ENCODE measurements around the gene PDHX.

The PDHX gene

DNA sequence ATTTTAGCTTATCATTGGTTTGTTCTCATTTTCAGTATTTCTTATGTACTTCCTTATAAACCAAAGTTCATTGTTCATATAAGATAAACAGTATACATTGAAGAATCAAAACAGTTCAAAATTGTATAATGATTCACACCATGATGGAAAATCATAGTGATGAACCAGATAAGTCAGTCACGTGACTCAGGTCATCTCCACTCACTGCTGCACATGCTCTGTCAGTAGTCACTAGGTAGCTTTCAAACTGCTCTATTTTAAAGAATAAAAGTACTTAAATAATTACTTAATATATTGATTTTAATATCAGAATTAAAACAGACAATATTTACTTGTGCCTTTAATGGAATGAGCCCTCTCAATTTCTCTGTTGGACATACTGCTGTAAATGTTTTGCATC lies 37.5 kb downstream of the PDHX start:
- H3K36me3 ChIP-seq (ENCODE audit: control insufficient read depth in 2 of 2, insufficient read depth in 2 of 2, low read length in 2 of 2), result peaks cover 0 to 5% of the 10 kb centered on the region in 2 donors
- no peaks in the 10 kb centered on the region for H3K4me1 ChIP-seq (ENCODE audit: control insufficient read depth in 2 of 2, insufficient read depth in 2 of 2, low read length in 2 of 2)
- H3K27me3 ChIP-seq (ENCODE audit: control insufficient read depth in 2 of 2, insufficient read depth in 2 of 2, low read length in 2 of 2), result no peaks in the 10 kb centered on the region
- no peak overlapping the region for H3K4me3 ChIP-seq (ENCODE audit: low read length in 2 of 2)
- no peak overlapping the region for H3K27ac ChIP-seq (ENCODE audit: low read depth in 2 of 2, low read length in 2 of 2)
- H3K9me3 ChIP-seq (ENCODE audit: control insufficient read depth in 2 of 2, low read length in 2 of 2), result no peaks in the 10 kb centered on the region
- H3K9ac ChIP-seq (ENCODE audit: low read depth in 1 of 2, low read length in 2 of 2), result no peak overlapping the region

DNA sequence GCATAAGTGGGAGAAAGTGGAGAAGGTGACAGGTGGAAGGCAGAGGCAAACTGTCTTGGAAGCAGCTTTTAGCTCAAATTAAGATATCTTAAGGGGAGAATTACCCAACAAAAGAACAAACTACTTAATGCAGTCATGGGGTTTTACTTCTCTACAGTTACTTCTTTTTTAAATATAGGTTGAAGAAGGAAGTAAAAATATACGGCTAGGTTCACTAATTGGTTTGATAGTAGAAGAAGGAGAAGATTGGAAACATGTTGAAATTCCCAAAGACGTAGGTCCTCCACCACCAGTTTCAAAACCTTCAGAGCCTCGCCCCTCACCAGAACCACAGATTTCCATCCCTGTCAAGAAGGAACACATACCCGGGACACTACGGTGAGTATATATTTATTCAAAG lies 40.8 kb downstream of the PDHX start:
- no peaks in the 10 kb centered on the region for H3K4me1 ChIP-seq (ENCODE audit: control insufficient read depth in 2 of 2, insufficient read depth in 2 of 2, low read length in 2 of 2)

DNA sequence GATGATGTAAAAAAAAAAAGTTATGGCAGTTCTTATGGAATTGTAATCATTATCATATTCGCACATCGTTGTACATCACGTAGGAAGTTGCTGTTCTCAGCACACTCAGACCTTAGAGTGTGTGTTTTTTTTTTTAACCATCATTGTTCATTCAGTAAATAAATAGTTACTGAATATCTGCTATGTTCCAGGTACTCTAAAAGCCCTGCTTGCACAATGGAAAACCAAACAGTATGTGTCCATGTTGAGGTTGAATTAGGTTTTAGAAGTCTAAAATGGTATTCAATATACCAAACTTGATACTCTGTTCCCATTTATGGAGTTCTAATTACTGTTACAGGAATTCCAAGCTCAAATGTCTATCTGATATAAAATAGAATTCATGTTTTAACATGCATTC lies 41.2 kb downstream of the PDHX start:
- H3K27ac ChIP-seq (ENCODE audit: low read depth in 2 of 2, low read length in 2 of 2), result no peak overlapping the region
- no peak overlapping the region for H3K4me3 ChIP-seq (ENCODE audit: low read length in 2 of 2)
- H3K4me1 ChIP-seq (ENCODE audit: control insufficient read depth in 2 of 2, insufficient read depth in 2 of 2, low read length in 2 of 2), result no peaks in the 10 kb centered on the region
- no peaks in the 10 kb centered on the region for H3K27me3 ChIP-seq (ENCODE audit: control insufficient read depth in 2 of 2, insufficient read depth in 2 of 2, low read length in 2 of 2)
- H3K36me3 ChIP-seq (ENCODE audit: control insufficient read depth in 2 of 2, insufficient read depth in 2 of 2, low read length in 2 of 2), result peaks cover 5% of the 10 kb centered on the region in 2 donors
- H3K9ac ChIP-seq (ENCODE audit: low read depth in 1 of 2, low read length in 2 of 2), result no peak overlapping the region
- H3K9me3 ChIP-seq (ENCODE audit: control insufficient read depth in 2 of 2, low read length in 2 of 2), result no peaks in the 10 kb centered on the region

More for the DNA sequence above, 40.8 kb downstream of the PDHX start:
- Histone ChIP-seq H3K27ac (ENCODE audit: low read depth in 2 of 2, low read length in 2 of 2) (no peak overlapping the region), H3K27me3 (ENCODE audit: control insufficient read depth in 2 of 2, insufficient read depth in 2 of 2, low read length in 2 of 2) (no peaks in the 10 kb centered on the region), H3K4me3 (ENCODE audit: low read length in 2 of 2) (no peak overlapping the region), H3K9me3 (ENCODE audit: control insufficient read depth in 2 of 2, low read length in 2 of 2) (no peaks in the 10 kb centered on the region), H3K9ac (ENCODE audit: low read depth in 1 of 2, low read length in 2 of 2) (no peak overlapping the region), H3K36me3 (ENCODE audit: control insufficient read depth in 2 of 2, insufficient read depth in 2 of 2, low read length in 2 of 2) (peaks cover 5% of the 10 kb centered on the region in 2 donors)

GRCh38 chr11:34959770-34960169 lies 43.4 kb downstream of the PDHX start:
- no peaks in the 10 kb centered on the region for H3K4me1 ChIP-seq (ENCODE audit: control insufficient read depth in 2 of 2, insufficient read depth in 2 of 2, low read length in 2 of 2)
- H3K27ac ChIP-seq (ENCODE audit: low read depth in 2 of 2, low read length in 2 of 2), result no peak overlapping the region
- peaks cover 5% of the 10 kb centered on the region in 2 donors for H3K36me3 ChIP-seq (ENCODE audit: control insufficient read depth in 2 of 2, insufficient read depth in 2 of 2, low read length in 2 of 2)
- H3K9me3 ChIP-seq (ENCODE audit: control insufficient read depth in 2 of 2, low read length in 2 of 2), result no peaks in the 10 kb centered on the region
- H3K27me3 ChIP-seq (ENCODE audit: control insufficient read depth in 2 of 2, insufficient read depth in 2 of 2, low read length in 2 of 2), result no peaks in the 10 kb centered on the region
- H3K4me3 ChIP-seq (ENCODE audit: low read length in 2 of 2), result no peak overlapping the region
- no peak overlapping the region for H3K9ac ChIP-seq (ENCODE audit: low read depth in 1 of 2, low read length in 2 of 2)

DNA sequence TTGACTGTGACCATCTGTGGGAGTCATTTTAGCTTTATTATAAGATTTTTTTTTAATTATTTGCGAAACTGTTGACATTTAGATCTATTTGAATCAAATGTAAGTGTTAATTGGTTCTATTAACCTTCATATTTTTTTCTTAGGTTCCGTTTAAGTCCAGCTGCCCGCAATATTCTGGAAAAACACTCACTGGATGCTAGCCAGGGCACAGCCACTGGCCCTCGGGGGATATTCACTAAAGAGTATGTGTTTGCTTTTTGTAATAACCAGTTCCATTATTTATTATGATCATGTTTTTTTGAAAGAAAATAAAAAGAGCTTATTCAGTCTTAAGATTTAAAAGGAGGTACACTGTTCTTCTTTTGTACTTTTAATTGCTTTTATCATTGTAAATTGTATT lies 43.9 kb downstream of the PDHX start:
- Histone ChIP-seq H3K4me1 (ENCODE audit: control insufficient read depth in 2 of 2, insufficient read depth in 2 of 2, low read length in 2 of 2) (no peaks in the 10 kb centered on the region), H3K4me3 (ENCODE audit: low read length in 2 of 2) (no peak overlapping the region), H3K9me3 (ENCODE audit: control insufficient read depth in 2 of 2, low read length in 2 of 2) (no peaks in the 10 kb centered on the region), H3K27ac (ENCODE audit: low read depth in 2 of 2, low read length in 2 of 2) (no peak overlapping the region), H3K27me3 (ENCODE audit: control insufficient read depth in 2 of 2, insufficient read depth in 2 of 2, low read length in 2 of 2) (no peaks in the 10 kb centered on the region), H3K9ac (ENCODE audit: low read depth in 1 of 2, low read length in 2 of 2) (no peak overlapping the region), H3K36me3 (ENCODE audit: control insufficient read depth in 2 of 2, insufficient read depth in 2 of 2, low read length in 2 of 2) (peaks cover 5% of the 10 kb centered on the region in 2 donors)

DNA sequence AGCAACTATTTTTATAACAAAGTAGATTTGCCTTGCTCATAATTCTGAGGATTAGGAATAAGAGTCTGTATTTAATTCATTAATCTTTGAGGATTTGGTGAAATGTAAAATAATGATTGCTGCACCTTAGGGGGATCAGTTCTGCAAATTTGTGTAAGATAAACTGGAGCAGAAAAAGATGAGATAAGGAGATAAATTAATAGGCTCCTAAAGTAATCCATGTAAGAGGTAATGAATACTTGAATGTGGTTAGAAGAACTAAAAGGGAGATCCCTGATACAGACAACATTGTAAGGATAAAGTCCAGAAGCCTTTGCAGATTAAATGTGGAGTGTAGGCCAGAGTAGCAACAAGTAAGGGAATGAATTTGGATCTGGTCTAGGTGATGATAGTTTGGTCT lies 45.6 kb downstream of the PDHX start:
- no peaks in the 10 kb centered on the region for H3K27me3 ChIP-seq (ENCODE audit: control insufficient read depth in 2 of 2, insufficient read depth in 2 of 2, low read length in 2 of 2)
- H3K9me3 ChIP-seq (ENCODE audit: control insufficient read depth in 2 of 2, low read length in 2 of 2), result no peaks in the 10 kb centered on the region
- H3K36me3 ChIP-seq (ENCODE audit: control insufficient read depth in 2 of 2, insufficient read depth in 2 of 2, low read length in 2 of 2), result peaks cover 5% of the 10 kb centered on the region in 2 donors
- no peaks in the 10 kb centered on the region for H3K4me1 ChIP-seq (ENCODE audit: control insufficient read depth in 2 of 2, insufficient read depth in 2 of 2, low read length in 2 of 2)
- no peak overlapping the region for H3K9ac ChIP-seq (ENCODE audit: low read depth in 1 of 2, low read length in 2 of 2)
- H3K27ac ChIP-seq (ENCODE audit: low read depth in 2 of 2, low read length in 2 of 2), result no peak overlapping the region
- H3K4me3 ChIP-seq (ENCODE audit: low read length in 2 of 2), result no peak overlapping the region

DNA sequence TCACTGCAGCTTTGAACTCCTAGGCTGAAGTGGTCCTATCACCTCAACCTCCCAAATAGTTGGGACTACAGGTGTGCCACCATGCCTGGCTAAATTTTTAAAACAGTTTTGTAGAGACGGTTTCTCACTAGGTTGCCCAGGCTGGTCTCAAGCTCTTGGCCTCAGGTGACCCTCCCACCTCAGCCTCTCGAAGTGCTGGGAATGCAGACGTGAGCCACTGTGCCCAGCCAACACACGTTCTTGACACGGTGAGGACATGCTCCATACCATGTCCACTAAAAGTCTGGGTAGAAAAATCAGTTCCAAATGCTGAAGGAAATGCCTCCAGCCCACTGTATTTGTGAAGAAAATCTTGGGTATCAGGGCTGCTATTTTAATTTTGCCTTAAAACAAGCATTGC lies 46.9 kb downstream of the PDHX start:
- Histone ChIP-seq H3K9me3 (ENCODE audit: control insufficient read depth in 2 of 2, low read length in 2 of 2) (no peaks in the 10 kb centered on the region), H3K4me3 (ENCODE audit: low read length in 2 of 2) (no peak overlapping the region), H3K27me3 (ENCODE audit: control insufficient read depth in 2 of 2, insufficient read depth in 2 of 2, low read length in 2 of 2) (no peaks in the 10 kb centered on the region), H3K27ac (ENCODE audit: low read depth in 2 of 2, low read length in 2 of 2) (no peak overlapping the region), H3K36me3 (ENCODE audit: control insufficient read depth in 2 of 2, insufficient read depth in 2 of 2, low read length in 2 of 2) (peaks cover 0 to 8% of the 10 kb centered on the region in 2 donors), H3K4me1 (ENCODE audit: control insufficient read depth in 2 of 2, insufficient read depth in 2 of 2, low read length in 2 of 2) (no peaks in the 10 kb centered on the region), H3K9ac (ENCODE audit: low read depth in 1 of 2, low read length in 2 of 2) (no peak overlapping the region)

- Histone ChIP-seq H3K4me3 (ENCODE audit: low read length in 2 of 2) (no peak overlapping the region), H3K9me3 (ENCODE audit: control insufficient read depth in 2 of 2, low read length in 2 of 2) (no peaks in the 10 kb centered on the region), H3K4me1 (ENCODE audit: control insufficient read depth in 2 of 2, insufficient read depth in 2 of 2, low read length in 2 of 2) (no peaks in the 10 kb centered on the region), H3K9ac (ENCODE audit: low read depth in 1 of 2, low read length in 2 of 2) (no peak overlapping the region), H3K27ac (ENCODE audit: low read depth in 2 of 2, low read length in 2 of 2) (no peak overlapping the region), H3K27me3 (ENCODE audit: control insufficient read depth in 2 of 2, insufficient read depth in 2 of 2, low read length in 2 of 2) (no peaks in the 10 kb centered on the region), H3K36me3 (ENCODE audit: control insufficient read depth in 2 of 2, insufficient read depth in 2 of 2, low read length in 2 of 2) (peaks cover 6 to 9% of the 10 kb centered on the region in 2 donors)
Measured at GRCh38 chr11:34964610-34965331, 48.4 kb downstream of the PDHX start.

GRCh38 chr11:34968862-34969261 lies 52.4 kb downstream of the PDHX start:
- Histone ChIP-seq H3K9me3 (ENCODE audit: control insufficient read depth in 2 of 2, low read length in 2 of 2) (no peaks in the 10 kb centered on the region), H3K4me3 (ENCODE audit: low read length in 2 of 2) (no peak overlapping the region), H3K27me3 (ENCODE audit: control insufficient read depth in 2 of 2, insufficient read depth in 2 of 2, low read length in 2 of 2) (no peaks in the 10 kb centered on the region), H3K9ac (ENCODE audit: low read depth in 1 of 2, low read length in 2 of 2) (no peak overlapping the region), H3K36me3 (ENCODE audit: control insufficient read depth in 2 of 2, insufficient read depth in 2 of 2, low read length in 2 of 2) (peaks cover 7 to 17% of the 10 kb centered on the region in 2 donors), H3K4me1 (ENCODE audit: control insufficient read depth in 2 of 2, insufficient read depth in 2 of 2, low read length in 2 of 2) (no peaks in the 10 kb centered on the region), H3K27ac (ENCODE audit: low read depth in 2 of 2, low read length in 2 of 2) (no peak overlapping the region)

- Histone ChIP-seq H3K36me3 (ENCODE audit: control insufficient read depth in 2 of 2, insufficient read depth in 2 of 2, low read length in 2 of 2) (peaks cover 9 to 24% of the 10 kb centered on the region in 2 donors), H3K27ac (ENCODE audit: low read depth in 2 of 2, low read length in 2 of 2) (no peak overlapping the region), H3K9me3 (ENCODE audit: control insufficient read depth in 2 of 2, low read length in 2 of 2) (no peaks in the 10 kb centered on the region)
Measured at GRCh38 chr11:34970033-34970432, 53.6 kb downstream of the PDHX start.

More at GRCh38 chr11:34970033-34970432, 53.6 kb downstream of the PDHX start:
- Histone ChIP-seq H3K27me3 (ENCODE audit: control insufficient read depth in 2 of 2, insufficient read depth in 2 of 2, low read length in 2 of 2) (no peaks in the 10 kb centered on the region), H3K4me1 (ENCODE audit: control insufficient read depth in 2 of 2, insufficient read depth in 2 of 2, low read length in 2 of 2) (no peaks in the 10 kb centered on the region), H3K4me3 (ENCODE audit: low read length in 2 of 2) (no peak overlapping the region), H3K9ac (ENCODE audit: low read depth in 1 of 2, low read length in 2 of 2) (no peak overlapping the region)
